ENCODE measurements around the gene OCIAD1. TPM values are rescaled to one million over a fixed set of nuclear protein-coding genes. Genes with fewer than 3 reads are reported as not detected.
A peak's percentile ranks its signal among the peaks of the same experiment; 100 is the strongest.

OCIAD1 gene
- polyA plus RNA-seq, 4 donors, result 94.0 to 205 (median 124) TPM

DNA sequence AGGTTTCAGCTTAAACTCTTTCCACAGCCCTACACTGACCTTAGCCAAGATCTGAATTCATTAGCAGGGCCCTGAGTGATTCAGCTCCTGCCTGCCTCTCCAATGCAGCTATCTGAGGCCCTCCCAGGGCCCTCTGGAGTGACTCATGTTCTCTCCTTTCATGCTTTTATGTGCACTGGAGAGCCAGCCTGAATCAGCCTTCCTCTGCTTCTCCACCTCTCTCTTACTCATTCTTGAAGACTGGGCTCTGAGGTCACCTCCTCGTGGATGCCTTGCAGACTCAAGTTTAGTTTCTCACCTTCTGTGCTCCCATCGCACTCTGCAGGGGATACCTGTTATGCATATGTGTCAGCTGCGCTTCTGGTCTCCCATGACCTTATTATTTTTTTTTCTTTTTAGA is 78.8 kb downstream of the OCIAD1 start:
- WGBS, 3 donors, result 67 to 81% (median 74%) methylated on average over 3 of the region's 3 CpGs
- no peaks in the 10 kb centered on the region for H3K9me3 ChIP-seq (ENCODE audit: control insufficient read depth in 2 of 2, insufficient read depth in 1 of 2, low read depth in 1 of 2, low read length in 1 of 2)
- H3K27me3 ChIP-seq (ENCODE audit: control insufficient read depth in 3 of 3, insufficient read depth in 3 of 3, low read length in 3 of 3), result no peaks in the 10 kb centered on the region
- FAIRE-seq, result no peak
- no peak overlapping the region for H3K4me3 ChIP-seq (ENCODE audit: low read depth in 1 of 3, low read length in 3 of 3)
- no peak overlapping the region for H3K27ac ChIP-seq (ENCODE audit: low read depth in 1 of 3, low read length in 2 of 3)
- H3K36me3 ChIP-seq (ENCODE audit: control insufficient read depth in 3 of 3, insufficient read depth in 2 of 3, low read depth in 1 of 3, low read length in 3 of 3), result no peaks in the 10 kb centered on the region
- H3K4me1 ChIP-seq (ENCODE audit: control insufficient read depth in 3 of 3, insufficient read depth in 2 of 3, low read depth in 1 of 3, low read length in 2 of 3), result peaks cover 2 to 10% (median 3%) of the 10 kb centered on the region in 3 donors
- peak; percentile 8 to 35 for DNase-seq

GRCh38 chr4:48910511-48910910 is 79.6 kb downstream of the OCIAD1 start:
- no peak for FAIRE-seq
- Histone ChIP-seq H3K4me3 (ENCODE audit: low read depth in 1 of 3, low read length in 3 of 3) (no peak overlapping the region), H3K4me1 (ENCODE audit: control insufficient read depth in 3 of 3, insufficient read depth in 2 of 3, low read depth in 1 of 3, low read length in 2 of 3) (peaks cover 0 to 6% (median 2%) of the 10 kb centered on the region in 3 donors), H3K27ac (ENCODE audit: low read depth in 1 of 3, low read length in 2 of 3) (no peak overlapping the region), H3K36me3 (ENCODE audit: control insufficient read depth in 3 of 3, insufficient read depth in 2 of 3, low read depth in 1 of 3, low read length in 3 of 3) (no peaks in the 10 kb centered on the region), H3K9me3 (ENCODE audit: control insufficient read depth in 2 of 2, insufficient read depth in 1 of 2, low read depth in 1 of 2, low read length in 1 of 2) (no peaks in the 10 kb centered on the region), H3K27me3 (ENCODE audit: control insufficient read depth in 3 of 3, insufficient read depth in 3 of 3, low read length in 3 of 3) (peaks cover 0 to 3% (median 0%) of the 10 kb centered on the region in 3 donors)
- no peak for DNase-seq

Other genes with a start within 250 kb of the OCIAD1 start
- gene FRYL, start 50.8 kb upstream of the OCIAD1 start, polyA plus RNA-seq, result 10 to 100 TPM; 17.0 to 78.4 (median 21.4) TPM
- 100 to 1,000 TPM in 3 of 4 donors, 10 to 100 TPM in 1; 90.5 to 223 (median 166) TPM for gene OCIAD2, start 75.7 kb downstream of the OCIAD1 start, polyA plus RNA-seq
- not detected for gene CWH43, start 155.2 kb downstream of the OCIAD1 start, polyA plus RNA-seq